ENCODE measurements around the gene DCAKD. TPM values are rescaled to one million over a fixed set of nuclear protein-coding genes. Genes with fewer than 3 reads are reported as not detected.

Gene DCAKD
- total and polyA plus RNA-seq, 2 of the 8 experiments (the other 6 are each of a cell fraction or from before 2014, with no cell fraction given): 35.6 to 52.9 TPM

DNA sequence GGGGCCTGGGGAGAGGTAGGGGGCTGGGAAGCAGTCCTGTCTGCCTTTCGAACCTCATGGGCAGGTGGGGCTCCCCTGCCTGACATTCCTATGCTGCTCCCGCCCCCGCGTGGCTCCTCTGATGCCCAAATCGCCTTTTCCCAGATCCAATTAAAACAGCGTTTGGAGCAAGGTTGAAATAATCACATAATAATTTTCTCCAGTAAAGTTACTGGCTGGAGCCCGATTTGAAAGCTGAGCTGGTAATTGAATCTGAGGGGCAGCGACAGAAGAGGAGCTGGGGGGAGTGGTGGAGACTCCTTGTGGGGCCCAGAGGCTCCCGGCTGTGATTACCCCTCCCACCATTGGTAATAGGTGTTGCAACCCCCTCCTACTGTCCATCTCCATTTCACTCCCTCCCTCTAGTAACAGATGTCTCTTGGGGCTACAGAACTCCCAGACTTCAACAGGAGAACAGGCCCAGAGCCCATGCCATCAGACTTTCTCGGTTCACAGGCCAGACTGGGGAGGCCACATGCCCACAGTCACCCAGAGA, 44.4 kb downstream of the DCAKD start (continued):
- TF ChIP-seq RFX5 (IDR thresholded peaks at IDR 0.05; ENCODE audit: borderline replicate concordance, low read depth, low read length) (no peak), SRF (IDR thresholded peaks at IDR 0.05; ENCODE audit: low read depth, low read length) (no peak)
